GM18907 (cell line): ENCODE results near the gene SLC15A3.
"Not testable (repeated sequence)": the region's sequence is repeated elsewhere in the genome, so short reads cannot be mapped to it uniquely, and the experiment has no call there.

Experiments
- ATAC-seq: cut with Tn5 transposase; IDR thresholded peaks from one replicate; pipeline ENCODE4 v1.9.1; 2021; ENCODE audit warnings: mild to moderate bottlenecking, moderate library complexity; ENCODE audit not compliant: unreplicated experiment

Gene SLC15A3

GRCh38 chr11:60916669-60917206 is 35.2 kb downstream of the SLC15A3 start:
- ATAC-seq = no peak

GRCh38 chr11:60915248-60915914 is 36.6 kb downstream of the SLC15A3 start:
- ATAC-seq = peak; percentile 48

DNA sequence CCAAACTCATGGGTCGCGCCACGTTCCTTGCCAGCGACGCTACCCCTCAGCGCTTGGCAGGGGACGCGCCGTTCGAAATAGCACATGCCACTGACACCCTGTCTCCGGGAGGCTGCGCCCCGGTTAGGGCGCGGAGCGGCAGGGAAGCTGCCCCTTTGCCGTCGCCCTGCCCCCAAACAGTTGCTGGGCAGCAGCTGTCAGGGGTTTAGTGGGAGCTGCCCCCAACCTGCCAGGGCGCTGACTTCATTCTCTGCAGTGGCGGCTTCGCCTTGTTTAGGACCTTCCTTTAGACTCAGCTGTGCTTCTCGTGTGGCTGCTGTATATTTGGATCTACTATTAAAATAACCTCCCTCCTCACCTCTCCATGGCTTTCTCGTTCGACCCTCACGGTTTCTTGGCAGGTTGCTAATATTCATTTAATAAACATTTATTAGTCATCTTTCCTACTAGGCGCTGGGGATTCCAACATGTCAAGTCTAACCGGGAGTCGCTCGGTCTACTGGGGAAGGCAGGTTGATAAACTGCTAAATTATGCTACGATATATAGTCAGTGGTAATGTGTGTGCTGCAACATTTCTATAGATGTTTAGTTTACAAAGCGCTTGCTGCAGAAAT is 37.2 kb downstream of the SLC15A3 start:
- ATAC-seq = peak; percentile 2

GRCh38 chr11:60913793-60914632 is 38.0 kb downstream of the SLC15A3 start, which contains the start of gene TMEM109:
Gene TMEM109 (plus strand): TSS chr11:60914158. CDS start chr11:60919694, 5,536 bp downstream.
- ATAC-seq = peak; percentile 50

DNA sequence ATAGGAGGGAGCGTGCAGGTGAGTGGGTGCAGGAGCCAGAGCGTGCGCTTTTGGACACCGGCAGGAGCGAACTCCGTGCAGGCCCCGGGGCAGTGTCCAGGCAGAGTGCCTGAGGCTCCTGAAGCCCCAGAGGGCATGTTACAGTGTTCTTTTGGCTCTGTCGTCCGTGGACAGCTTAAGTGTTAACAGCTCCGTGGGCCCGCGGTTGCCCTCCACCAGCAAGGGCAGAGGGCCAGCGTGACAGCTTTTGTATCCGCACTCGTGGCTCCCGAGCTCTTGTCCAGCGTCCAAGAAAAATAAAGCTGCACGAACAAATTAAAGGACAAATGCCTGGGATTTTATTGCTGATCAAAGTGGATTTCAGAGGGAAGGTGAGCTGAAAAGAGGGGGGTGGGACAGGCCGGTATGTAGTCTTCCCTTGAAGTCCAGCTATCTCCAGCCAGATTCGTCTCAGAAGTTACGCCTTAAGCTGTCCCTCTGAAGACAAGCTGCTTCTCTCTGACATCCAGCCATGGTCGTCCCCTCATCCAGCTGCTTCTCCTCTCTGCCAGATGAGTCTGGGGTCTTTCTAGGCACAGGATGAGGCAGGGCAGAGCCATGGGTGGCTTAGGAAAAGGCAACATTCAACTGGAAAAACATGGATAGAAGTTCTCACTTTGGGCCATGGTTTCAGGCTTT is 39.0 kb downstream of the SLC15A3 start:
- ATAC-seq = no peak

GRCh38 chr11:60912223-60912850 is 39.6 kb downstream of the SLC15A3 start:
- ATAC-seq = no peak

GRCh38 chr11:60910711-60911380 is 41.1 kb downstream of the SLC15A3 start:
- no peak for ATAC-seq

- peak; percentile 41 for ATAC-seq
These were observed 41.7 kb downstream of the SLC15A3 start for GRCh38 chr11:60910281-60910687.

- not testable (repeated sequence) for ATAC-seq
These were observed 42.2 kb downstream of the SLC15A3 start for GRCh38 chr11:60909680-60910280.

DNA sequence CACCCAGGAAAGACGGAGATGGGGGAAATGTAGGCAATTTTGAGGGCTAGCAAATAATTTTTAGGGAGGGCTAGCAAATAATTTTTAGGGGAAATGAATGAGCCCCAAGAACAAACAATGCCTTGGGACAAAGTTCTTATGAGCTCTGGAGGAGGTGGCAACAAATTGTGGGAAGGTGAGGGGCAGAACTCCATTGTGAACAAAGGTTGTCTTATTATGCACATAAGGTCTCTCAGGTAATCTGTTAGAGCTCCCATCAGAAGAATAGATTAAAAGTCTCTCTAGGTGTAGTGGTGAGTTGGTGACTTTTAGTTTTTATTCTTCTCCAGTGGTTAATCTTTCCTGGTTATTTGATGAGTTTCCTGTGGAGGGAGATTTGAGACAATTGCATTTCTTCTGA is 43.2 kb downstream of the SLC15A3 start:
- no peak for ATAC-seq

DNA sequence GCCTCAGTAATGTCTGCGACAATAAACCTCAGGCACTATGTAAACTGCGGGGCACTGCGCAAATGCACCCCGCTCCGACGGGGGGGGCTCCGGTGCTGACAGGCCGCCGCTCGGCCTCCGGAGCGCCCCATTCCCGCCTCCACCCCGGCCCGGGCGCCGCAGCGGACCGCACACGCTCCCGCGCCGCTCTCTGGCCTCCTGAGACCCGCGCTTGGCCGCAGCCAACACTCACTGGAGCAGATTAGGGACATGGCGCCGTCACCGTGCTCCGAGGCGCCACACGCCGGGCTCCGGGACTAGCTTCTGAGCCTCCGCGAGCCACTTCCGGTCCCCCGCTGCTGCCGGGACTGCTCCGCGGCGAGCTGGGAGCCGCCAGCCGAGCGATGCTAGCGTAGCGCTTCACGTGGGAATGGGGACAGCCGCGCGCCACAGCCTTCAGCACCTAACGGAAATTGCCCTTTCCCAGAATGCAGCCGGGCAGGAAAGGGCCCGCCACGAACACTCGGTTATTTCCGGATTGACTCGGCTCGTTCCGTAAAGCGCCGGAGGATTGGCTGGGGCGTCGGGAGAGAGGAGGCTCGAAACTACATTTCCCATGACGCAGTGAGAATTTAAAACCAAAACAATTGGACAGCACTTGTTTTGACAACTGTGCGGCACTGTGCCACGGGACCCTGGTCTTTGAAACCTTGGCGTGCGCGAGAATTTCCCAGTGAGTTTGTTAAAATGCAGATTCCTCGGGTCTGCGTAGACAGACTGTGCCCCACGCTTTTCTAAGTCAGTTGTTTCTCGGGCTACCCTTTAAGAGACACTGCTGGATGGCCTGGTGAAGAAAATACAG is 45.6 kb downstream of the SLC15A3 start, which contains the start of gene PRPF19:
TSS of gene PRPF19 (minus strand) at position 454 of the 841 bp plus-strand sequence. CDS start at position 251, 203 bp downstream.
- peak; percentile 79 for ATAC-seq

- ATAC-seq = no peak
These were observed 46.3 kb downstream of the SLC15A3 start for GRCh38 chr11:60905551-60906113.

GRCh38 chr11:60905047-60905446 is 46.9 kb downstream of the SLC15A3 start:
- no peak for ATAC-seq

DNA sequence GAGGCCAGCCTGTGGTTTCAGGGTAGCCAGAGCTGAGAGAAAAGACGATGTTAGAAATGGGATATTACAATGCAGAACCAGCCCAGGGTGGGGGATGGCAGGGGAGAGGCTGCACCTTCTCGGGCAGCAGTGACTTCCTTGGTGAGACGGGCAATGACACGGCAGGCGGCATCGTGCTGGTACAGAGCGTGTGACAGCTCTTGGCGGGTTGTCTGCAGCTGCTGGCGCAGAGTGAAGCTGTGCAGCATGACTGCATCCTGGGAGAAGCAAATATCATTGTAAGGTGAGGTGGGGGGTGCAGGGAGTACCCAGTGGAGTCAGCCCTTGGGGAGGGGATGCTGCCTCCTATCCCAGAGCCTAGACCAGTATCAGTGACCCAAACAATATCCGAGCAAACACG is 49.4 kb downstream of the SLC15A3 start:
- no peak for ATAC-seq

GRCh38 chr11:60900673-60901404 is 51.1 kb downstream of the SLC15A3 start:
- no peak for ATAC-seq

DNA sequence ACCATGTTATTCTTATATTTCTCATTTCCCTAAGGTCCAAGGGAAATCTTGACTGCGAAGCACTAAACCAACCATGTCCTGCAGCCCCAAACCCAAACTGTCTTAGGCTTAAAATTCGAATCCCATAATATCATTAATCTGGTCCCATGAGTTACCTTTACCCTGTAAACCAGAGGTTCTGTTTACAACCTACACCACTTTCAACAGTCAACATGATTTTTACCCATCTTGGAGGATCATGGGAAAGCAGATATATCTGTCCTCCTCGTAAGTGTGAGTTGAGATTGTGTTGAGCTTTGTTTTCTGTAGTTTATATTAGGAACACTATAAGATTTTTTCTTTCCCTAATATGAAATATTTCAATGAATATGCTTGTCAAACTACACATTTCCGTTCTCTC is 52.0 kb downstream of the SLC15A3 start:
- no peak for ATAC-seq
